Measurements from ENCODE around the gene STAU1.

DNA sequence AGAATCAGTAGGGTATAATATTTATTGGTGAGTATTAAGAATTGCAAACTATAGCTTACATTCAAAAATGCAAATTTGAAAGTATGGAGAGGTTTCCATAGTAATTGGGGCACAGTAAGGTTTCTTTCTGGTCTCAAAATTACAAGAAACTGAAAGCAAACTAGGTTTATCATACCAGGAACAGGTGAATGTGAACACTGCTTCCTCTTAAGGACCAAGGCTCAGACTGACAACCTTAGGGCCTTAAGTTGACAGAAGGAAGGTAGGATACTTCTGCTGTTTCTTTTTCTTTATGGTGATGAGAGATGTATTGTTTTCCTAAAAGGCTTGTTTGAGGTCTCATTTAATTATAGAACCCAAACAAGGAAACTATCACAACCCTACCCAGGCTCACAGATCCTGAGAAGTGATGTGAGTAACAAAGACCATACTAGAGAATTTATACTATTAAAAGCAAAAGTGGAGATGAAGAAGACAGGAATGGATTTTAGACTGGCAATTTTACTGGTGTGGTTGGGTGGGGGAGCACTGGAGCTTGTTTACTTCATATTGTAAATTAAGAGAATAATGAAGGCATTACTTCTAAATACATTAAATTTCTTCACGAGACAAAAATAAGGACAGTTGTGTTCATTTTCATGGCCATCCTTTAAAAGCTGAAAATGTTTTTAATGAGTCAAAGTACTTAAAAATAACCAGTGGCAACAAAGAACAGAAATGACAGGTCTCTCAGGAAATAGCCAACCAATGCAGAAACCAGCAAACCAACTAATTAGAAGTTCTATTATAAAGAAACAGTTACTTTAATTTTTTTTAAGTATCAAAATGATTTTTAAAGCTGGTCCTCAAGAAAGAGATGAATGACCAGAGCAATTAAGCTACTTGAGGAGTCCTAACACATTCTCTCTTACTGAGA, 21.3 kb downstream of the STAU1 start:
- TF ChIP-seq CTCF (tag by site-specific recombination; IDR thresholded peaks at IDR 0.05) = no peak
- TF ChIP-seq ZNF280C (tag by site-specific recombination; IDR thresholded peaks at IDR 0.05) = no peak
- no peak for TF ChIP-seq KLF1 (tag by site-specific recombination; IDR thresholded peaks at IDR 0.05)
- TF ChIP-seq PRDM1 (tag by site-specific recombination; IDR thresholded peaks at IDR 0.05) = no peak
- no peak for TF ChIP-seq ZBTB7A (tag by site-specific recombination; IDR thresholded peaks at IDR 0.05; ENCODE audit: low read depth)
